CD14-positive monocyte (primary cell): ENCODE measurements around the gene ZNF384. TPM values are rescaled to one million over a fixed set of nuclear protein-coding genes. Genes with fewer than 3 reads are reported as not detected.

Experiments
- DNase-seq, 3 donors: peaks; one replicate each; pipeline ENCODE4 v3.0.0-alpha.2; 2011 to 2022
- H2AFZ ChIP-seq: 2 replicates; pipeline ENCODE4 v1.6.0; 2012; ENCODE audit warnings: mild to moderate bottlenecking, low read depth, low read length, inconsistent platforms; ENCODE audit not compliant: insufficient read depth, poor library complexity, severe bottlenecking
- H3K27ac ChIP-seq, 2 donors: 1 replicate in 1 of 2; 2 replicates in 1 of 2; pipeline ENCODE4 v1.5.1; 2012 to 2013; ENCODE audit warnings: low read length in 2 of 2, control low read depth in 1 of 2, inconsistent platforms in 1 of 2, low read depth in 1 of 2, mild to moderate bottlenecking in 1 of 2
- H3K27me3 ChIP-seq, 2 donors: one replicate each; pipeline versions ENCODE4 v1.6.0 to v1.6.1; 2011 to 2013; ENCODE audit warnings: low read length in 2 of 2; ENCODE audit not compliant: control insufficient read depth in 2 of 2, insufficient read depth in 2 of 2
- H3K36me3 ChIP-seq, 2 donors: replicated peaks in 1 of 2; 1 replicate in 1 of 2; 2 replicates in 1 of 2; pipeline versions ENCODE4 v1.5.1 to v1.6.1; 2012 to 2013; ENCODE audit warnings: low read length in 2 of 2, control low read depth in 1 of 2, inconsistent platforms in 1 of 2, mild to moderate bottlenecking in 1 of 2; ENCODE audit not compliant: insufficient read depth in 2 of 2, control insufficient read depth in 1 of 2
- H3K4me1 ChIP-seq, 2 donors: 1 replicate in 1 of 2; 2 replicates in 1 of 2; pipeline versions ENCODE4 v1.5.1 to v1.6.1; 2012 to 2013; ENCODE audit warnings: low read length in 2 of 2, control low read depth in 1 of 2, inconsistent platforms in 1 of 2, mild to moderate bottlenecking in 1 of 2, moderate library complexity in 1 of 2; ENCODE audit not compliant: insufficient read depth in 2 of 2, control insufficient read depth in 1 of 2
- H3K4me2 ChIP-seq: replicated peaks from 2 replicates; pipeline ENCODE3; 2012; ENCODE audit warnings: low read length, moderate library complexity, mild to moderate bottlenecking; ENCODE audit not compliant: poor library complexity, severe bottlenecking; ENCODE audit errors: extremely low read depth
- H3K4me3 ChIP-seq, 3 experiments: fragments of 200-600 bp in 1 of 3; sonication (generic) in 1 of 3; replicated peaks in 1 of 3; 1 replicate in 2 of 3; 2 replicates in 1 of 3; pipeline ENCODE4 v1.5.1; 2011 to 2013; ENCODE audit warnings: low read length in 3 of 3, mild to moderate bottlenecking in 3 of 3, control low read depth in 2 of 3, low read depth in 2 of 3, inconsistent platforms in 1 of 3, moderate library complexity in 1 of 3
- H3K79me2 ChIP-seq: 2 replicates; pipeline ENCODE4 v1.6.0; 2012; ENCODE audit warnings: mild to moderate bottlenecking, control low read depth, inconsistent platforms, low read length, moderate library complexity; ENCODE audit not compliant: insufficient read depth
- H3K9ac ChIP-seq: 2 replicates; pipeline ENCODE4 v1.6.0; 2017; ENCODE audit warnings: low read length, mild to moderate bottlenecking; ENCODE audit not compliant: insufficient read depth, poor library complexity, severe bottlenecking
- H3K9me3 ChIP-seq, 2 donors: replicated peaks in 1 of 2; 1 replicate in 1 of 2; 2 replicates in 1 of 2; pipeline versions ENCODE4 v1.5.1 to v1.6.1; 2012 to 2013; ENCODE audit warnings: low read length in 2 of 2, control low read depth in 1 of 2; ENCODE audit not compliant: control insufficient read depth in 1 of 2, insufficient read depth in 1 of 2
- H4K20me1 ChIP-seq: 2 replicates; pipeline ENCODE4 v1.6.0; 2012; ENCODE audit warnings: mild to moderate bottlenecking, low read length, control low read depth, moderate library complexity; ENCODE audit not compliant: insufficient read depth
- H3K27ac Mint-ChIP-seq, 7 donors: one replicate each; pipeline ENCODE4 v1.8.0; 2020; ENCODE audit warnings: mild to moderate bottlenecking in 7 of 7, mixed read lengths in 7 of 7, moderate library complexity in 6 of 7, inconsistent platforms in 2 of 7
- H3K27me3 Mint-ChIP-seq, 3 donors: one replicate each; pipeline ENCODE4 v1.8.0; 2021 to 2022; ENCODE audit warnings: low read depth in 3 of 3, mild to moderate bottlenecking in 3 of 3, mixed read lengths in 3 of 3, moderate library complexity in 3 of 3, inconsistent platforms in 1 of 3
- H3K36me3 Mint-ChIP-seq, 2 donors: one replicate each; pipeline ENCODE4 v1.8.0; 2020; ENCODE audit warnings: mixed read lengths in 2 of 2, inconsistent platforms in 1 of 2, mild to moderate bottlenecking in 1 of 2
- H3K4me1 Mint-ChIP-seq: one replicate; pipeline ENCODE4 v1.8.0; 2020; ENCODE audit warnings: mild to moderate bottlenecking, mixed read lengths
- H3K4me3 Mint-ChIP-seq, 2 donors: one replicate each; pipeline ENCODE4 v1.8.0; 2020; ENCODE audit warnings: mild to moderate bottlenecking in 2 of 2, mixed read lengths in 2 of 2, moderate library complexity in 1 of 2
- H3K9me3 Mint-ChIP-seq, 7 donors: one replicate each; pipeline ENCODE4 v1.8.0; 2020 to 2022; ENCODE audit warnings: mixed read lengths in 7 of 7, mild to moderate bottlenecking in 6 of 7, moderate library complexity in 6 of 7, inconsistent platforms in 2 of 7
- CTCF ChIP-seq: fragments of 200-600 bp; IDR thresholded peaks from one replicate; pipeline ENCODE4 v1.8.0; 2022; ENCODE audit warnings: antibody characterized with exemption, mild to moderate bottlenecking
- WGBS: methylation state at CpG from one replicate; pipeline ENCODE4 v1.1.5; 2013; ENCODE audit warnings: missing lambda C conversion rate; ENCODE audit not compliant: insufficient coverage; 5-methylcytosine and 5-hydroxymethylcytosine counted together
- intact Hi-C, 2 donors: fragments of 100-400 bp; cut with micrococcal nuclease; formaldehyde crosslinking; loops; one replicate each; pipeline versions ENCODE4 v1.15.0 to v1.15.1; 2023
- polyA plus RNA-seq, 3 donors: library from polyadenylated mRNA; depleted of rRNA in 1 of 3; unstranded in 2 of 3; stranded (reverse) in 1 of 3; fragments of 300-500 nt in 2 of 3; fragments of >200 nt in 1 of 3; fragmentation: Illumina TruSeq in 2 of 3; gene quantifications; 1 replicate in 2 of 3; 2 replicates in 1 of 3; pipeline ENCODE4 v1.2.3, GENCODE V29; 2012 to 2021

ZNF384 gene
- polyA plus RNA-seq, 3 donors = 9.6 to 87.0 (median 10.9) TPM

- DNase-seq = no peak
- Histone ChIP-seq H3K9ac (no peak overlapping the region), H3K79me2 (no peaks in the 10 kb centered on the region), H3K4me3 (no peak overlapping the region), H2AFZ (no peak overlapping the region), H3K27ac (no peak overlapping the region), H3K4me1 (peaks cover 9 to 15% of the 10 kb centered on the region in 2 donors), H4K20me1 (no peaks in the 10 kb centered on the region), H3K36me3 (no peaks in the 10 kb centered on the region), H3K27me3 (no peaks in the 10 kb centered on the region), H3K4me2 (no peak overlapping the region), H3K9me3 (no peaks in the 10 kb centered on the region)
- H3K9me3 Mint-ChIP-seq = no peaks in the 10 kb centered on the region
- peaks cover 19% of the 10 kb centered on the region for H3K4me1 Mint-ChIP-seq
- no peak for TF ChIP-seq CTCF
- WGBS = 93% methylated on average over 7 of the region's 8 CpGs
- H3K36me3 Mint-ChIP-seq = no peaks in the 10 kb centered on the region
- H3K4me3 Mint-ChIP-seq = no peak overlapping the region
- intact Hi-C loops = no loop called here
- H3K27me3 Mint-ChIP-seq = peaks cover 0 to 4% (median 1%) of the 10 kb centered on the region in 3 donors
- H3K27ac Mint-ChIP-seq = peak overlapping the region in 2 of 7 donors; percentile 46 to 51
Observed at GRCh38 chr12:6626654-6627283, 62.4 kb downstream of the ZNF384 start.

- peak overlapping the region; percentile 46 for H3K9ac ChIP-seq
- peak in 1 of 3 donors; percentile 17 for DNase-seq
- H3K4me3 ChIP-seq = peak overlapping the region in 1 of 3 experiments; percentile 66
- peaks cover 0 to 3% (median 3%) of the 10 kb centered on the region in 3 donors for H3K27me3 Mint-ChIP-seq
- H3K79me2 ChIP-seq = no peaks in the 10 kb centered on the region
- no peaks in the 10 kb centered on the region for H3K27me3 ChIP-seq
- peak overlapping the region; percentile 72 for H3K4me2 ChIP-seq
- peaks cover 43% of the 10 kb centered on the region for H3K4me1 Mint-ChIP-seq
- H3K4me1 ChIP-seq = peaks cover 33 to 38% of the 10 kb centered on the region in 2 donors
- intact Hi-C loops = loop anchor here in 1 of 2 donors (5.0 kb wide), 1 partner anchor 206 kb away; the partner anchor contains the start of gene P3H3
- H3K27ac ChIP-seq = no peak overlapping the region
- H4K20me1 ChIP-seq = no peaks in the 10 kb centered on the region
- H2AFZ ChIP-seq = peak overlapping the region; percentile 91
- 95% methylated on average over 26 of the region's 29 CpGs for WGBS
- peak overlapping the region in 4 of 7 donors; percentile 10 to 77 (median 49) for H3K27ac Mint-ChIP-seq
- peak; percentile 18 for TF ChIP-seq CTCF
- H3K36me3 Mint-ChIP-seq = no peaks in the 10 kb centered on the region
- peaks cover 0 to 2% (median 0%) of the 10 kb centered on the region in 7 donors for H3K9me3 Mint-ChIP-seq
- H3K4me3 Mint-ChIP-seq = peak overlapping the region; percentile 65 to 78
- no peaks in the 10 kb centered on the region for H3K9me3 ChIP-seq
- no peaks in the 10 kb centered on the region for H3K36me3 ChIP-seq
Observed at GRCh38 chr12:6620885-6621274, 68.3 kb downstream of the ZNF384 start.
